Measurements from ENCODE around the gene ACVR1B. TPM values are rescaled to one million over a fixed set of nuclear protein-coding genes. Genes with fewer than 3 reads are reported as not detected.

The ACVR1B gene
- total and polyA plus RNA-seq, 2 of the 8 experiments (the other 6 are each of a cell fraction or from before 2014, with no cell fraction given), result 16.0 to 19.2 TPM

- no peak overlapping the region for H3K4ac ChIP-seq (replicated peaks; ENCODE audit: insufficient read length, low read depth, low read length)
- no peaks in the 10 kb centered on the region for H3K79me2 ChIP-seq (ENCODE audit: control insufficient read depth in 1 of 2, insufficient read depth in 2 of 2, low read length in 2 of 2)
- H3K18ac ChIP-seq (ENCODE audit: extremely low read depth, low read length), result no peak overlapping the region
- H2BK15ac ChIP-seq (ENCODE audit: low read length), result no peak overlapping the region
- H3K14ac ChIP-seq (ENCODE audit: insufficient read length), result no peak overlapping the region
- H3K4me2 ChIP-seq (ENCODE audit: insufficient read depth in 1 of 2, low read depth in 2 of 2, low read length in 2 of 2), result no peak overlapping the region
- no peak overlapping the region for H2AK5ac ChIP-seq (ENCODE audit: low read depth, low read length)
- no peak overlapping the region for H4K5ac ChIP-seq (ENCODE audit: insufficient read length, low read depth, low read length)
- no peaks in the 10 kb centered on the region for H3K79me1 ChIP-seq (ENCODE audit: low read depth, low read length)
- no peak overlapping the region for H4K91ac ChIP-seq (replicated peaks; ENCODE audit: insufficient read length, low read length)
- no peak overlapping the region for H2AFZ ChIP-seq (ENCODE audit: low read length)
- no peak overlapping the region for H3K56ac ChIP-seq (replicated peaks; ENCODE audit: insufficient read length, low read depth, low read length)
- no peaks in the 10 kb centered on the region for H3K27me3 ChIP-seq (replicated peaks in 1 of 4; ENCODE audit: control insufficient read depth in 3 of 4, extremely low read depth in 1 of 4, insufficient read depth in 3 of 4, low read length in 3 of 4)
- no peak overlapping the region for H3K27ac ChIP-seq (ENCODE audit: low read depth, low read length)
- H3K23ac ChIP-seq (ENCODE audit: insufficient read length), result no peak overlapping the region
- no peaks in the 10 kb centered on the region for H3K9me3 ChIP-seq (ENCODE audit: insufficient read depth in 2 of 2, low read depth in 1 of 2, low read length in 1 of 2)
- H2BK120ac ChIP-seq (replicated peaks; ENCODE audit: low read depth, low read length), result no peak overlapping the region
- H3K9ac ChIP-seq (replicated peaks in 1 of 4; ENCODE audit: extremely low read depth in 1 of 4, low read depth in 3 of 4, low read length in 3 of 4), result no peak overlapping the region
- H3K4me3 ChIP-seq (ENCODE audit: extremely low read depth in 1 of 4, insufficient read depth in 2 of 4, low read depth in 3 of 4, low read length in 4 of 4), result no peak overlapping the region
- WGBS, 2 experiments (ENCODE audit: extremely low coverage in 1 of 2, insufficient coverage in 1 of 2, insufficient read length in 1 of 2, insufficient replicate concordance in 2 of 2, low coverage in 1 of 2, low lambda C conversion rate in 2 of 2, missing lambda C conversion rate in 1 of 2), result 92% methylated on average over 9 of the region's 9 CpGs; no CpG with 5 or more reads in 1 of the 2 experiments
- no peak overlapping the region for H2BK12ac ChIP-seq (ENCODE audit: low read depth, low read length)
- no peak overlapping the region; the same call in 1 of the 2 replicates for H4K8ac ChIP-seq (ENCODE audit: extremely low read depth, insufficient read depth, low read length)
- no peak for DNase-seq (ENCODE audit: low read depth in 1 of 2, low spot score in 2 of 2)
- no peak for FAIRE-seq
- no peaks in the 10 kb centered on the region for H3K23me2 ChIP-seq (ENCODE audit: low read depth, low read length)
- peaks cover 0 to 5% of the 10 kb centered on the region in 2 experiments for H4K20me1 ChIP-seq (replicated peaks in 1 of 2; ENCODE audit: control insufficient read depth in 1 of 2, insufficient read depth in 2 of 2, low read length in 2 of 2)
- peaks cover 3 to 16% (median 12%) of the 10 kb centered on the region in 4 experiments for H3K36me3 ChIP-seq (ENCODE audit: control insufficient read depth in 2 of 4, insufficient read depth in 4 of 4, low read length in 3 of 4)
- no peaks in the 10 kb centered on the region for H3K4me1 ChIP-seq (replicated peaks in 1 of 4; ENCODE audit: control insufficient read depth in 3 of 4, insufficient read depth in 4 of 4, low read length in 3 of 4)
- H2BK20ac ChIP-seq (ENCODE audit: low read length), result no peak overlapping the region
- ChIA-PET POLR2A (ENCODE audit: partially characterized antibody) (no interaction called here), CTCF (ENCODE audit: partially characterized antibody) (interaction anchor here (1.0 to 38.2 kb wide), 10 partner anchors 9 to 91 kb away, joined by 4 to 1249 read pairs (median 10); no protein-coding TSS in a partner anchor)
- H2BK5ac ChIP-seq (ENCODE audit: low read depth, low read length), result no peak overlapping the region
- TF ChIP-seq HDAC6 (IDR thresholded peaks at IDR 0.05; ENCODE audit: low read depth, low read length) (no peak), ASH2L (IDR thresholded peaks at IDR 0.05; ENCODE audit: low read length) (no peak), HDAC2 (IDR thresholded peaks at IDR 0.05; ENCODE audit: borderline replicate concordance in 1 of 2, low read depth in 2 of 2, low read length in 2 of 2) (no peak), GTF2F1 (IDR thresholded peaks at IDR 0.05; ENCODE audit: borderline replicate concordance, low read depth, low read length) (no peak), ATF2 (IDR thresholded peaks at IDR 0.05; ENCODE audit: low read length) (no peak), BACH1 (IDR thresholded peaks at IDR 0.05; ENCODE audit: low read length) (no peak), USF2 (IDR thresholded peaks at IDR 0.05; ENCODE audit: low read length) (no peak), PHF8 (conservative IDR thresholded peaks at IDR 0.05; ENCODE audit: low read depth, low read length) (no peak), JUN (IDR thresholded peaks at IDR 0.05; ENCODE audit: low read depth, low read length) (no peak), CBX8 (IDR thresholded peaks at IDR 0.05; ENCODE audit: borderline replicate concordance, low read depth, low read length) (no peak)
Measured at GRCh38 chr12:51985154-51985835, 33.8 kb downstream of the ACVR1B start.
